ENCODE data around the gene PGAM1.
"Not testable (repeated sequence)": the region's sequence is repeated elsewhere in the genome, so short reads cannot be mapped to it uniquely, and the experiment has no call there.

Gene PGAM1

DNA sequence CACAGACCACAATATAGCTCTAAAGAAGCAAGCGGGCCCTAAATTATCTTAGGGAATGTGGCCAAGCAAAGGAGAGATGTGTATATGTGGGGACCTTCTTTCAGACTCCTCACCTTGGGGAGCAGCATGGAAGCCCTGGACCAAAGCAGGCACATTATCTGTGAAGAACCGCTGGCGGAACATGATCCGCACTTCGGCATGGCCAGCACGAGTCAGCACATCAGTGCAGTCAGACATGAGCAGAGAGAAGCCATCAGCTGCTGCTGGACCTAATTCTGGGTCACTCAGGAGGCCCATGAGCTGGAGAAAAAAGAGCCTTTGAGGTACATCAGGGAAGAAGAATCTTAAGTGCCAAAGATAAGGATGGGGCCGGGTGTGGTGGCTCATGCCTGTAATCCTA, 33.9 kb downstream of the PGAM1 start:
- DNase-seq: no peak

DNA sequence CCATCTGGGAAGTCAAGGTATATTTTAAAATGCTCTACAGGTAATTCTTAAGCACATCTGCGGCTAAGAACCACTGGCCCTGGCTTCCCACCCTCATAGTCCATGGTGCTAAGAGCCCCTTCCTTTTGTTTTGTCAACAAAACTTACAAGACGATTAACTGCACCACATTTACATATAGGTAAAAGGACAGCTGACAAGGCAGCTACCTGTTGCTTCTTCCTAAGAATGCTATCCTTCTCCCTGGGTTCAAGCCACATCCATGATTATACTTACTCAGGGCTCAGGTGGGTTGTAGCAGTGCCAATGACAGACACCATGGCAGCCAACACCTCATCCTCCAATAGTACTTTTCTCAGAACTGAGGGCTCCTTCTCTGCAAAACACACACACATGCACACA, 36.3 kb downstream of the PGAM1 start:
- no peak for DNase-seq

DNA sequence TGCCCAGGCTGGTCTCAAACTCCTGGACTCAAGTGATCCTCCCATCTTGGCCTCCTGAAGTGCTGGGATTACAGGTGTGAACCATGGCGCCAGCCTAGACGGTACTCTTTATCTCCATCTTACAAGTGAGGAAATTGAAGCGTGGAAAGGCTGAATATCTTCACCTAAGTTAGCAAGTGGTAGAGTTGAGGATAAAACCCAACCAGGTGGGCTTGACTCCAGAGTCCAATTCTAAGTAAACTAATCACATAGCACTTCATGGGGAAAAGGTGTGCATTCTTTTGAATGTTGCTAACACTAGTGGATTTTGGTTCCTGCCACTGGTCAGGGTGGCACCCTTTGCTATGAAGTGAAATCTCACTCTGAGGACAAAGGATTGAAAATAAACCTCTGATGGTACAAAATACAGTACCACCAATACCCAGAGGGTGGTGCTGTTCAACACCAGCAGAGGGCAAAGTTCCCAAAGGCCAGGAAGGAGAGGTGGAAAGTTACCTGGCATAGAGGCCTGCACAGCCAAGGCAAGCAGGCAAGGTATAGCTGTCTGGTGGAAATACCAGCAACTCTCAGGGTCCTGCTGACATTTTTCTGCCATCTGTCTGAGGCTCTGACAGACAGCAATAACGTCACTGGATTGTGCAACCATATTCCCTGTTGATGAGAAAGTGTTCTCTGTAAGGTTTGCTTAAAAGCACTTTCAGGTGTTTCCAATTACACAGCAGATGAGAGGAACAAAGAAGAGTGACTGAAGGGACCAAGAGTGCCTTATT, 37.6 kb downstream of the PGAM1 start:
- peak in 1 of 2 donors; percentile 44 for DNase-seq

DNA sequence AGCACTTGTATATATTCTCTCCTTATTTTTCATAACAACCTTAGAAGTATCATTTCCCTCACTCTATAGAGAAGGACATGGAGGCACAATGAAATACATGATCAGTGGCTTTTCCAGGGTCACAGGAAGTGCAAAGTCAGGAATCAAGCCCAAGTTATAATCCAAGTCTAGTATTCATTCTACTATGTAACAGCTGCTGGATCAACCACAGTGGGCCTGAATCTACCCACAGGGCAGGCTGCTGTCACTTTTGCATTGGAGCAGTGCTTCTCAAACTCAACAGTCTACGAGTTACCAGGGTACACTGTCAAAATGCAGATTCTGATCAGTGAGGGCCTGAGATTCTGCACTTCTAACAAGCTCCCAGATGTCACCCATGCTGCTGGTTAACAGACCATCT, 38.2 kb downstream of the PGAM1 start:
- no peak for DNase-seq

DNA sequence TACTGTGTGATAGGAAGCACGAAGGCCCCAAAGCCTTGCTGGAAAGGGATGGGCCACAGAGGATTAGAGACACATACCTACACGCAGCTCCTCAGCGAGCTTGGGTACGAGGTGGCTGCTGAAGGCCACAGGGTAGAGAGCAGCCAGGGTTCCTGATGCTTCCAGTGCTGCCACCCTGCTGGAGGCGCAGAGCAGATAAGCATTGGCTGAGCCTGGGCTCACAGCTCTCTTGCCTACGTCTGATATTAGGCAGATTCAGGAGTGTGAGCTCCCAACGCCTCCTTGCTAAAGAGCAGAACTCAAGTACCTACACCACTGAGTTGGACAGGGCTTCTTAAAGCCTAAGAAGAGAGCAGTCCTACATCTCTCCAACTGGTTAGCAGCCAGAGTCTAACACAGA, 40.0 kb downstream of the PGAM1 start:
- DNase-seq: no peak

GRCh38 chr10:97466755-97467154, 40.8 kb downstream of the PGAM1 start:
- DNase-seq: no peak

DNA sequence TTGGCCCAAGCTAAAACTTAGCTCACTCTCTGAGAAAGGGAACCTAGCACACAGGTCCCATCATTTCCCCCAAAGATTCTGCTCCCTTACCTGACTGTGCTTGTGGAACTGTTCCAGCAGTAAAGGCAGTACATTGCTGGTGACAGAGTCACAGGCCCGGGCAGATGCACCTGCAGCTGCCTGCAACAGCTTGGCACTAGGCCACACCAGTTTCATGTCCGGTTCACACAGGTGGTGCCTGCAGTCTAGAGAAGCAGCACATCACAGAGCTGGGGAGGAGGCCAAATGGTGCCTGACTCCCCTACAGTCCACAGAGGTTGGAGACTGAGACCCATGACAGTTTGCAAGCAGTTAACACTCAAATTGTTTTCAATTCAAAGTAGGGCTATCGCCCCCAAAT, 42.2 kb downstream of the PGAM1 start:
- DNase-seq: no peak

DNA sequence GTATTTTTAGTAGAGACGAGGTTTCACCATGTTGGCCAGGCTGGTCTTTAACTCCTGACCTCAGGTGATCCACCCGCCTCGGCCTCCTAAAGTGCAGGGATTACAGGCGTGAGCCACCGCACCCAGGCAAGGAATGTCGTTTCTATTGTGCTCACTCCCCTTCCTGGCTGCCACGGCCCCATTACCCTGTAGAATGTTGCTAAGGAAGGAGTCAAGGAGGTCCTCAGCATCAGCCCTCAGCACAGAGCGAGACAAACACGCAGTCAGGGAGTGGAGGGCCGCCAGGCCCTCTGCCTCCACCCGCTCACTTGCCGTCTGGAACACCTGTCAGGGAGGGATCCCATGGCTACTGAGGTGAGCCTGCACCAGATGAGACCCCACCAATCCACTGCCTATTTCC, 42.8 kb downstream of the PGAM1 start:
- DNase-seq: not testable (repeated sequence)

- no peak for DNase-seq
Observed at GRCh38 chr10:97474918-97475317, 48.9 kb downstream of the PGAM1 start.

GRCh38 chr10:97475936-97476594, 50.1 kb downstream of the PGAM1 start:
- no peak for DNase-seq

DNA sequence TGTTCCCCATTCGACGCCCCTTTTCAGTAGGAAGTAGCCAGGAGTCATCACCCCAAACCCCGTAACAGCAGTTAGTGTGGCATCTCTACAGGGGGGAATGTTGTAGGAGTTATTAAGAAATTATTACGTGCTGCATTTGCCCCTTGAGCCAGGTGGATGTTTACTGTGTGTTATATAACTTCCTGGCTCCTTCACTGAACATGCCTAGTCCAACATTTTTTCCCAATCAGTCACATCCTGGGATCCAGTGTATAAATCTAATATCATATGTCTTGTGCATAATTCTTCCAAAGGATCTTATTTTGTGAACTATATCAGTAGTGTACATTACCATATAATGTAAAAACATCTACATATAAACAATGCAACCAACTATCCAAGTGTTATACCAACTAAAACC, 53.4 kb downstream of the PGAM1 start:
- DNase-seq: not testable (repeated sequence)

DNA sequence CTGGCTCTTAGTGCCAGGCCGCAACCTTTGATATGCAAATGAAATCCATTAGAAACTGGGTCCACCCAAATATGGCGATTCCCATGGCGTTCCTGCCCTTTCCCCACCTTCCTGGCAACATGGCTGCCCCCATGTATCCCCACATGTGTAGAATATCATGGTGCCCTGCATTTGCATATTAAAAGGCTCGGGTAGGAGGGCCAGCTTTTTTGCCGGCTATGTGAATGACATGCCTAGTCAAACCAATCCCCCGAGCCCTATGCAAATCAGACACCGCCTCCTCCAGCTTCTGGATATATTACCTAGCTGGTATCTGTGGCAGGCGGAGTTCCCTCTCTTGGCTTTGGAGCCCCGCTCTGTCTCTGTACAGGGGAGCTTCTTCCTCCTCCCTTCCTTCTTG, 53.9 kb downstream of the PGAM1 start:
- no peak for DNase-seq

- no peak for DNase-seq
Observed at GRCh38 chr10:97481071-97481470, 55.1 kb downstream of the PGAM1 start.

- DNase-seq: no peak
Observed at GRCh38 chr10:97482381-97482780, 56.4 kb downstream of the PGAM1 start.

All from stimulated activated CD4-positive, alpha-beta T cell treated with anti-CD3 and anti-CD28 coated beads, Interleukin-2, amount 100 ng/mL, for 24 hours (primary cell).